Activated CD8-positive, alpha-beta T cell treated with anti-CD3 and anti-CD28 coated beads for 36 hours (primary cell): ENCODE measurements around the gene SEPTIN10. TPM values are rescaled to one million over a fixed set of nuclear protein-coding genes. Genes with fewer than 3 reads are reported as not detected.
"Not testable (repeated sequence)": the region's sequence is repeated elsewhere in the genome, so short reads cannot be mapped to it uniquely, and the experiment has no call there.

Experiments used
- ATAC-seq: fragments of 200-7000 bp; cut with Tn5 transposase; one replicate; pipeline ENCODE4 v1.10.0; 2021; ENCODE audit warnings: mild to moderate bottlenecking, moderate library complexity
- CTCF ChIA-PET: fragments of 350-600 bp; sonication (Branson Sonifier 250); formaldehyde crosslinking; loops from one replicate; lab custom pipeline; 2021; ENCODE audit warnings: antibody characterized with exemption; lab: Charles Lee
- POLR2A ChIA-PET: fragments of 350-600 bp; sonication (Branson Sonifier 250); formaldehyde crosslinking; loops from one replicate; lab custom pipeline; 2021; ENCODE audit warnings: antibody characterized with exemption; lab: Charles Lee
- DNase-seq: peaks from one replicate; pipeline ENCODE4 v3.0.0-alpha.2; 2020
- H3K27ac Mint-ChIP-seq: one replicate; pipeline ENCODE4 v1.8.0; 2021; ENCODE audit warnings: mild to moderate bottlenecking, mixed read lengths
- H3K27me3 Mint-ChIP-seq: one replicate; pipeline ENCODE4 v1.8.0; 2021; ENCODE audit warnings: mixed read lengths
- H3K36me3 Mint-ChIP-seq: one replicate; pipeline ENCODE4 v1.8.0; 2021; ENCODE audit warnings: low read depth, mixed read lengths
- H3K4me1 Mint-ChIP-seq: one replicate; pipeline ENCODE4 v1.8.0; 2021; ENCODE audit warnings: low read depth, mixed read lengths
- H3K4me3 Mint-ChIP-seq: one replicate; pipeline ENCODE4 v1.8.0; 2021; ENCODE audit warnings: mild to moderate bottlenecking, moderate library complexity, mixed read lengths
- H3K9me3 Mint-ChIP-seq: one replicate; pipeline ENCODE4 v1.8.0; 2021; ENCODE audit warnings: mixed read lengths
- intact Hi-C: fragments of 100-400 bp; cut with micrococcal nuclease; formaldehyde crosslinking; loops from one replicate; pipeline ENCODE4 v1.10.0; 2022
- total RNA-seq, 2 experiments: library from RNA; stranded (reverse); gene quantifications; one replicate each; pipeline ENCODE4 v1.2.3, GENCODE V29; 2021
- TF ChIP-seq, protein P1 (sequence below): fragments of 200-600 bp; IDR thresholded peaks from one replicate; pipeline ENCODE4 v1.8.0; 2022; ENCODE audit warnings: antibody characterized with exemption, mild to moderate bottlenecking

SEPTIN10 gene
- total RNA-seq, 2 experiments from 2014 or later: 0.49 to 0.86 TPM

DNA sequence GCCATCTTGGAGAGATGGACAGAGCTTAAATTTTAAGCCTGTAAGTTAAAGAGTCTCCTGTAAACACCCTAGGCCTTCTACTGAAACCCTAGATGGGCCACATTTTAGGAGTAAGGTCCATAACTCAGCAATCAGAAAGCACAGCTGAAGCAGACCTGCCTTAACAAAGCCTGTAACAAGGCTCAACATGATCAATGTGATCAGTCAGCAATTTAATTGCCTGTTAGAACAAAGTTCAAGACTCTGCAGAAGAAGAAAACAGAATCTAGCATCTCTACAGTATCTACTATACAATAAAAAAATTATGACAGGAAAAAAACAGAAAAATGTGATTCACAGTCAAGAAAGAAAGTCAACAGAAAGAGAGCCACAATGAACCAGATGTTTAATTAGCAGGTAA, 27.1 kb downstream of the SEPTIN10 start:
- POLR2A ChIA-PET: no interaction called here
- CTCF ChIA-PET: interaction anchor here (1.0 kb wide), 1 partner anchor 9 kb away, joined by 3 read pairs; no protein-coding TSS in a partner anchor

DNA sequence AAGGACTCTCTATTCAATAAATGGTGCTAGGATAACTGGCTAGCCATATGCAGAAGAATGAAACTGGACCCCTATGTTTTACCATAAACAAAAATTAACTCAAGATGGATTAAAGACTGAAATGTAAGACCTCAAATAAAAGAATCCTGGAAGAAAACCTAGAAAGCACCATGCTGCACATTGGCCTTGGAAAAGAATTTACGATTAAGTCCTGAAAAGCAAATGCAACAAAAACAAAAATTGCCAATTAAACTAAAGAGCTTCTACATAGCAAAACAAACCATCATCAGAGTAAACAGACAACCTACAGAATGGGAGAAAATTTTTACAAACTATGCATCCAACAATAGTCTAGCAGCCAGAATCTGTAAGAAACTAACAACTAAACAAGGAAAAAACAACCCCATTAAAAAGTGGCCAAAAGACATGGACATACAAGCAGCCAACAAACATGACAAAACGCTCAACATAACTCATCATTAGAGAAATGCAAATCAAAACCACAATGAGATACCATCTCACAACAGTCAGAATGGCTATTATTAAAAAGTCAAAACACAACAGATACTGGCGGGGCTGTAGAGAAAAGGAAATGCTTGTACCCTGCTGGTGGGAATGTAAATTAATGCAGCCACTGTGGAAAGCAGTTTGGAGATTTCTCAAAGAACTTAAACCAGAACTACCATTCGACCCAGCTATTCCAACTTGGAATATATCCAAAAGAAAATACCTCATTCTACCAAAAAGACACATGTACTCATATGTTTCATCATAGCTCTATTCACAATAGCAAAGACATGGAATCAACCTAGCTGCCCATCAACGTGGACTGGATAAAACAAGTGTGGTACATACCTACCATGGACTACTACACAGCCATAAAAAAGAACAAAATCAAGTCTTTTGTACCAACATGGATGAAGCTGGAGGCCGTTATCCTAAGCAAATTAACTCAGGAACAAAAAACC, 30.6 kb downstream of the SEPTIN10 start:
- ChIA-PET POLR2A (no interaction called here), CTCF (no interaction called here)
- no peaks in the 10 kb centered on the region for H3K9me3 Mint-ChIP-seq
- H3K4me3 Mint-ChIP-seq: no peak overlapping the region
- no peak overlapping the region for H3K27ac Mint-ChIP-seq
- intact Hi-C loops: no loop called here
- H3K27me3 Mint-ChIP-seq: peaks cover 12% of the 10 kb centered on the region
- no peaks in the 10 kb centered on the region for H3K4me1 Mint-ChIP-seq
- no peaks in the 10 kb centered on the region for H3K36me3 Mint-ChIP-seq
- ATAC-seq (no peak), DNase-seq (no peak)
- TF ChIP-seq, protein P1, sequence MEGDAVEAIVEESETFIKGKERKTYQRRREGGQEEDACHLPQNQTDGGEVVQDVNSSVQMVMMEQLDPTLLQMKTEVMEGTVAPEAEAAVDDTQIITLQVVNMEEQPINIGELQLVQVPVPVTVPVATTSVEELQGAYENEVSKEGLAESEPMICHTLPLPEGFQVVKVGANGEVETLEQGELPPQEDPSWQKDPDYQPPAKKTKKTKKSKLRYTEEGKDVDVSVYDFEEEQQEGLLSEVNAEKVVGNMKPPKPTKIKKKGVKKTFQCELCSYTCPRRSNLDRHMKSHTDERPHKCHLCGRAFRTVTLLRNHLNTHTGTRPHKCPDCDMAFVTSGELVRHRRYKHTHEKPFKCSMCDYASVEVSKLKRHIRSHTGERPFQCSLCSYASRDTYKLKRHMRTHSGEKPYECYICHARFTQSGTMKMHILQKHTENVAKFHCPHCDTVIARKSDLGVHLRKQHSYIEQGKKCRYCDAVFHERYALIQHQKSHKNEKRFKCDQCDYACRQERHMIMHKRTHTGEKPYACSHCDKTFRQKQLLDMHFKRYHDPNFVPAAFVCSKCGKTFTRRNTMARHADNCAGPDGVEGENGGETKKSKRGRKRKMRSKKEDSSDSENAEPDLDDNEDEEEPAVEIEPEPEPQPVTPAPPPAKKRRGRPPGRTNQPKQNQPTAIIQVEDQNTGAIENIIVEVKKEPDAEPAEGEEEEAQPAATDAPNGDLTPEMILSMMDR: no peak

More for the DNA sequence above, 27.1 kb downstream of the SEPTIN10 start:
- Mint-ChIP-seq H3K27me3 (peaks cover 10% of the 10 kb centered on the region), H3K4me3 (no peak overlapping the region), H3K27ac (no peak overlapping the region), H3K4me1 (no peaks in the 10 kb centered on the region), H3K36me3 (no peaks in the 10 kb centered on the region), H3K9me3 (no peaks in the 10 kb centered on the region)
- intact Hi-C loops: no loop called here
- TF ChIP-seq, protein P1: no peak
- ATAC-seq (no peak), DNase-seq (no peak)

DNA sequence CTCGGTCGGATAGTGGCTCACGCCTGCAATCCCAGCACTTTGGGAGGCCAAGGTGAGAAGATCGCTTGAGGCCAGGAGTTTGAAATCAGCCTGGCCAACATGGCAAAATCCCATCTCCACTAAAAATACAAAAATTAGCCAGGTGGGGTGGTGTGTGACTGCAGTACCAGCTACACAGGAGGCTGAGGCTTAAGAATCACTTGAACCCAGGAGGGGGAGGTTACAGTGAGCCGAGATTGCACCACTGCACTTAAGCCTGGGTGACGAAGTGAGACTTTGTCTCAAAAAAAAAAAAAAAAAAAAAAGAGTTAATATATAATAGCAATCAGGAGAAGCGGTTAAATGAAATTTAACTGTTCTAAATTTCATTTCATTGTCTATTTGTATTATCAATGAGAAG, 36.1 kb downstream of the SEPTIN10 start:
- DNase-seq, H3K4me3 Mint-ChIP-seq, ATAC-seq, intact Hi-C loops, H3K9me3 Mint-ChIP-seq, H3K36me3 Mint-ChIP-seq, H3K4me1 Mint-ChIP-seq, POLR2A ChIA-PET, H3K27ac Mint-ChIP-seq: not testable (repeated sequence)
- peaks cover 12% of the 10 kb centered on the region for H3K27me3 Mint-ChIP-seq
- CTCF ChIA-PET: interaction anchor here (1.1 kb wide), 1 partner anchor 10 kb away, joined by 3 read pairs; no protein-coding TSS in a partner anchor

DNA sequence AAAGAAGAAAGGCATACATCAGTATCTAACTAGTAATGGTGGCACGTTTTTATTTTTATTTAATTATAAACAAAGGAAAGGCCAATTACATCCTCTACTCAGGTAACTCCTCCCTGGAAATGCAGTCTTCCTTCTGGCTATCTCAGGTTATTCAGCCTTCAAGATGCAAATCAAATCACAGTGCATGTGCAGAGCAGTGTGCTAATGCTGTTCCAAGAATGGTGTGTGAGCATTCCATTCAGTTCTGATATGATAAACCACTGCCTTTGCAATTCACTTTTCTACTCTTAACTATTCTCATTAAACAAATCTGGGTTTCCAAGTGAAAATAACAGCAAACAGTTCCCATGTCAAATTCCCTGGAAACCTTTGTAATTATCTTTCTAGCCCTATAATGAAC, 38.4 kb downstream of the SEPTIN10 start:
- ChIA-PET CTCF (interaction anchor here (1.8 kb wide), 1 partner anchor 29 kb away, joined by 6 read pairs; no protein-coding TSS in a partner anchor), POLR2A (no interaction called here)
- TF ChIP-seq, protein P1: no peak
- no peak for DNase-seq
- no peak overlapping the region for H3K4me3 Mint-ChIP-seq
- H3K27me3 Mint-ChIP-seq: peaks cover 15% of the 10 kb centered on the region
- ATAC-seq: no peak
- intact Hi-C loops: no loop called here
- no peaks in the 10 kb centered on the region for H3K36me3 Mint-ChIP-seq
- H3K9me3 Mint-ChIP-seq: no peaks in the 10 kb centered on the region
- H3K4me1 Mint-ChIP-seq: no peaks in the 10 kb centered on the region
- no peak overlapping the region for H3K27ac Mint-ChIP-seq

DNA sequence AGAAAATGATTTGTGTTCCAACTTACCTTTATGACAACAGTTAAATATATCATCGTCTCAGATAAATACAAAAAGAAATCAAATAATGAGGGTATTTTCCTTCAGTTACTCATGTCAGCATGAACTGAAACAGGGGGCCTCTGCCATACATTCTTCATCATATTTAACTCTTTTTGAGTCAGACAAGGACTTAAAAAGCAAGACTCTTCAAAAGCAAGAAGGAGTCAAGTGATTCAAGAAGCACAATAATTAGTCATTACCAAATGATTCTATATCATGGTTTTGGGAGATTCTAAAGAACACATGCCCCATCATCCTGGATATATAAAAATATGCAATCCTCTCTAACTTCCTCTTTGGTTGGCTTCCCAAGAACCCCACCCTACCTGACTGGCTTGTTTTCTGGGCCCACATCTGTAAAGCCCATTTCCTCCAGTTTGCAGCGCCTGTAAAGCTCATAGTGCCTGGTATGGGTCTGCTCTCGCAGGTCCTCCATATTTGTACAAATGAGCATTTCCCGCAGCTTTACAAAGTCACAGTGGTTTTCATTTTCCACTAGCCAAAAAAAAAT, 49.7 kb downstream of the SEPTIN10 start:
- Mint-ChIP-seq H3K4me1 (peaks cover 3% of the 10 kb centered on the region), H3K4me3 (no peak overlapping the region), H3K27me3 (peaks cover 5% of the 10 kb centered on the region), H3K9me3 (no peaks in the 10 kb centered on the region), H3K36me3 (no peaks in the 10 kb centered on the region), H3K27ac (no peak overlapping the region)
- DNase-seq (no peak), ATAC-seq (no peak)
- ChIA-PET POLR2A (no interaction called here), CTCF (no interaction called here)
- intact Hi-C loops: no loop called here
- TF ChIP-seq, protein P1: no peak
